SU-DHL-6 (cell line): Measurements from ENCODE around the gene DLG4.

Source experiments
- H2AFZ ChIP-seq: fragments of 200-600 bp; sonication (generic); 2 replicates; pipeline ENCODE4 v1.6.1; 2014; ENCODE audit warnings: low read depth, mild to moderate bottlenecking, moderate library complexity, mixed read lengths, antibody characterized with exemption, low read length; ENCODE audit not compliant: severe bottlenecking
- H3F3A ChIP-seq: fragments of 200-600 bp; shearing (Covaris generic); 2 replicates; pipeline ENCODE4 v1.6.0; 2016; ENCODE audit warnings: antibody characterized with exemption, mild to moderate bottlenecking; ENCODE audit not compliant: insufficient read depth
- H3K27ac ChIP-seq: fragments of 200-600 bp; sonication (generic); 2 replicates; pipeline ENCODE4 v1.5.1; 2016; ENCODE audit warnings: low read depth, mild to moderate bottlenecking, low read length, moderate library complexity, mixed read lengths
- H3K27me3 ChIP-seq: fragments of 200-600 bp; sonication (generic), shearing (Covaris generic); 2 replicates; pipeline ENCODE4 v1.6.0; 2014; ENCODE audit warnings: mild to moderate bottlenecking, low read length
- H3K36me3 ChIP-seq: fragments of 200-600 bp; sonication (generic); 2 replicates; pipeline ENCODE4 v1.6.1; 2014; ENCODE audit warnings: mild to moderate bottlenecking, low read length, mixed read lengths
- H3K4me2 ChIP-seq: fragments of 300-600, 200-600 bp; shearing (Covaris generic), sonication (generic); 2 replicates; pipeline ENCODE4 v1.6.0; 2014; ENCODE audit warnings: low read length, low read depth, mild to moderate bottlenecking; ENCODE audit not compliant: poor library complexity, severe bottlenecking
- H3K4me3 ChIP-seq: fragments of 200-600 bp; sonication (generic); 2 replicates; pipeline ENCODE4 v1.5.1; 2014; ENCODE audit warnings: antibody characterized with exemption, low read length, mild to moderate bottlenecking, mixed read lengths; ENCODE audit not compliant: insufficient read depth, poor library complexity, severe bottlenecking
- H3K79me2 ChIP-seq: fragments of 200-600 bp; sonication (generic); 2 replicates; pipeline ENCODE4 v1.6.1; 2014; ENCODE audit warnings: mild to moderate bottlenecking, low read length, moderate library complexity; ENCODE audit not compliant: insufficient read depth
- H3K9ac ChIP-seq: fragments of 200-600 bp; sonication (generic); 2 replicates; pipeline ENCODE4 v1.7.0; 2014; ENCODE audit warnings: mild to moderate bottlenecking, low read length
- H3K9me2 ChIP-seq: fragments of 200-600 bp; sonication (generic); replicated peaks from 2 replicates; pipeline ENCODE4 v1.6.1; 2014; ENCODE audit warnings: low read length; ENCODE audit not compliant: insufficient read depth
- H3K9me3 ChIP-seq: fragments of 200-600 bp; sonication (generic); 2 replicates; pipeline ENCODE4 v1.6.1; 2014; ENCODE audit warnings: low read length, mixed read lengths; ENCODE audit not compliant: insufficient read depth
- H4K20me1 ChIP-seq: fragments of 200-600 bp; sonication (generic); 2 replicates; pipeline ENCODE4 v1.6.1; 2014; ENCODE audit warnings: low read depth, mild to moderate bottlenecking, antibody characterized with exemption, low read length, moderate library complexity, mixed read lengths
- EZH2phosphoT487 ChIP-seq: fragments of 200-600 bp; sonication (generic), shearing (Covaris generic); conservative IDR thresholded peaks from 2 replicates; pipeline ENCODE4 v1.6.1; 2018; ENCODE audit warnings: mild to moderate bottlenecking, antibody characterized with exemption, low read length, moderate library complexity, mixed read lengths
- TF ChIP-seq, protein P1 (sequence below): fragments of 200-600 bp; sonication (generic); IDR thresholded peaks from one replicate; pipeline ENCODE4 v1.5.1; 2017; ENCODE audit warnings: antibody characterized with exemption, mild to moderate bottlenecking, low read length, moderate library complexity; ENCODE audit not compliant: insufficient read depth, poor library complexity, severe bottlenecking

DLG4 gene

DNA sequence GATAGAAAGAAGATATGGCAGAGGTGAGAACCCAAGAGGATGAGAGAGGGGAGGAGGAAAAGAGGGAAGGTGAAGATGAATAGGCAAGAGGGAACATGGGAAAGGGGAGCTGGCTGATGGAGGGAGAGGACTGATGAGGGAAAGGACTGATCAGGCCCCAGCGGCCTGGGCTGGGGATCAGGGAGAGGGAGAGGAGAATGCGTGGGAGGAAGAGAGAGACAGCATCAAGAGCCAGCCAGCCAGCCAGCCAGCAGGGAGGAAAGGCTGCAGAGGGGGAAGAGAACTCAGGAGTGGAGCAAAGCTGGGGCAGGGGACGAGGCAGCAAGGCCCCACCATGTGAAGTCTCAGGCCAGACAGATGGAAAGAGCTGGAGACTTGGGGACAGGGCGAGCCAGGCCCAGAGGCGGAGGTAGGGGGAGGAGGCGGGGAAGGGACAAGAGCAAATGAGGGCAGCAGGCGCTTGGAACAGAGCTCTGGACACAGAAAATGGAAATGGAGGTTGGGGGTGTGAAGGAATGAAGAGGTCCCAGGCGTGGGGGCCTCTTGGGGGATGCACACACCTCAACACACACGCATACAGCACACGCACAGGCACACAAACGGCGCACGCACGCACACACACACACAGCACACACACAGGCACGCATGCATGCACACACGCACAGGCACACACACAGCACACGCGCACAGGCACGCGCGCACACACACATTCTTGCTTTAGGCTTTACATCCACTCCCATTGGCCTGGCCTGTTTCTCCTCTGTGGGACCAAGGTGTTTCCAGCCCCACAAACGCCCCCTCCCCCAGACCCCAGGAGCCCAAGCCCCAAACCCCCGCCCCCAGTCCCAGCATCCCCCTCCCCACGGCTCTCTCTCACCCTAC is 12.3 kb downstream of the DLG4 start:
- no peaks in the 10 kb centered on the region for H3K27me3 ChIP-seq
- H3K36me3 ChIP-seq, result no peaks in the 10 kb centered on the region
- no peak overlapping the region for H3K27ac ChIP-seq
- no peak overlapping the region for H3K9ac ChIP-seq
- no peak overlapping the region for H3K4me3 ChIP-seq
- no peaks in the 10 kb centered on the region for H3K9me2 ChIP-seq
- no peak overlapping the region for H3K4me2 ChIP-seq
- TF ChIP-seq EZH2phosphoT487, result no peak
- TF ChIP-seq, protein P1, sequence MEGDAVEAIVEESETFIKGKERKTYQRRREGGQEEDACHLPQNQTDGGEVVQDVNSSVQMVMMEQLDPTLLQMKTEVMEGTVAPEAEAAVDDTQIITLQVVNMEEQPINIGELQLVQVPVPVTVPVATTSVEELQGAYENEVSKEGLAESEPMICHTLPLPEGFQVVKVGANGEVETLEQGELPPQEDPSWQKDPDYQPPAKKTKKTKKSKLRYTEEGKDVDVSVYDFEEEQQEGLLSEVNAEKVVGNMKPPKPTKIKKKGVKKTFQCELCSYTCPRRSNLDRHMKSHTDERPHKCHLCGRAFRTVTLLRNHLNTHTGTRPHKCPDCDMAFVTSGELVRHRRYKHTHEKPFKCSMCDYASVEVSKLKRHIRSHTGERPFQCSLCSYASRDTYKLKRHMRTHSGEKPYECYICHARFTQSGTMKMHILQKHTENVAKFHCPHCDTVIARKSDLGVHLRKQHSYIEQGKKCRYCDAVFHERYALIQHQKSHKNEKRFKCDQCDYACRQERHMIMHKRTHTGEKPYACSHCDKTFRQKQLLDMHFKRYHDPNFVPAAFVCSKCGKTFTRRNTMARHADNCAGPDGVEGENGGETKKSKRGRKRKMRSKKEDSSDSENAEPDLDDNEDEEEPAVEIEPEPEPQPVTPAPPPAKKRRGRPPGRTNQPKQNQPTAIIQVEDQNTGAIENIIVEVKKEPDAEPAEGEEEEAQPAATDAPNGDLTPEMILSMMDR, result no peak
- H4K20me1 ChIP-seq, result no peaks in the 10 kb centered on the region
- H3F3A ChIP-seq, result peaks cover 3% of the 10 kb centered on the region; the same call in 1 of the 2 replicates
- H3K9me3 ChIP-seq, result no peaks in the 10 kb centered on the region
- H2AFZ ChIP-seq, result no peak overlapping the region
- no peaks in the 10 kb centered on the region for H3K79me2 ChIP-seq

- Histone ChIP-seq H3K27me3 (no peaks in the 10 kb centered on the region), H2AFZ (peak overlapping the region; percentile 97), H3K79me2 (no peaks in the 10 kb centered on the region), H3K36me3 (no peaks in the 10 kb centered on the region), H3K4me3 (peak overlapping the region; percentile 41), H3K27ac (no peak overlapping the region), H3K9me3 (no peaks in the 10 kb centered on the region), H3F3A (peaks cover 3% of the 10 kb centered on the region; the same call in 1 of the 2 replicates), H3K4me2 (peak overlapping the region; percentile 77), H4K20me1 (no peaks in the 10 kb centered on the region), H3K9ac (peak overlapping the region; percentile 42; the same call in 1 of the 2 replicates), H3K9me2 (no peaks in the 10 kb centered on the region)
- no peak for TF ChIP-seq EZH2phosphoT487
- TF ChIP-seq, protein P1, result no peak
These were observed 14.1 kb downstream of the DLG4 start for GRCh38 chr17:7205561-7205960.

- peak overlapping the region; percentile 97 for H2AFZ ChIP-seq
- H3K9me3 ChIP-seq, result no peaks in the 10 kb centered on the region
- peak overlapping the region; percentile 77 for H3K4me2 ChIP-seq
- H3K27me3 ChIP-seq, result no peaks in the 10 kb centered on the region
- peaks cover 3% of the 10 kb centered on the region; the same call in 1 of the 2 replicates for H3F3A ChIP-seq
- peak overlapping the region; percentile 42; the same call in 1 of the 2 replicates for H3K9ac ChIP-seq
- H3K9me2 ChIP-seq, result no peaks in the 10 kb centered on the region
- H3K4me3 ChIP-seq, result peak overlapping the region; percentile 41
- no peak overlapping the region for H3K27ac ChIP-seq
- no peaks in the 10 kb centered on the region for H4K20me1 ChIP-seq
- TF ChIP-seq EZH2phosphoT487, result no peak
- TF ChIP-seq, protein P1, result no peak
- H3K79me2 ChIP-seq, result no peaks in the 10 kb centered on the region
- H3K36me3 ChIP-seq, result no peaks in the 10 kb centered on the region
These were observed 14.7 kb downstream of the DLG4 start for GRCh38 chr17:7204828-7205461.
